OCI-LY7 (cell line): Measurements from ENCODE around the gene PGA5. TPM values are rescaled to one million over a fixed set of nuclear protein-coding genes. Genes with fewer than 3 reads are reported as not detected.

ENCODE experiments used
- BruUV-seq: library from RNA; stranded (reverse); fragments of 400-500 nt; replicated peaks from 2 replicates; lab custom pipeline; 2021; lab: Mats Ljungman, UMichigan
- CTCF ChIA-PET: fragments of 300-600 bp; sonication (Branson Sonifier 250); formaldehyde crosslinking; loops from one replicate; lab custom pipeline; 2022; ENCODE audit warnings: antibody characterized with exemption; ENCODE audit not compliant: unreplicated experiment; lab: Charles Lee
- POLR2A ChIA-PET: fragments of 300-600 bp; sonication (Branson Sonifier 250); formaldehyde crosslinking; loops from one replicate; lab custom pipeline; 2022; ENCODE audit warnings: antibody characterized with exemption; lab: Charles Lee
- DNase-seq: peaks from one replicate; pipeline ENCODE4 v3.0.0-alpha.2; 2015; ENCODE audit warnings: low spot score
- H2AFZ ChIP-seq: fragments of 200-600 bp; sonication (generic), shearing (Covaris generic); 2 replicates; pipeline ENCODE4 v1.6.1; 2014; ENCODE audit warnings: mild to moderate bottlenecking, antibody characterized with exemption, low read length, moderate library complexity
- H3K27ac ChIP-seq: fragments of 200-600 bp; sonication (generic); 2 replicates; pipeline ENCODE4 v1.5.1; 2014; ENCODE audit warnings: mixed run types, low read depth, mild to moderate bottlenecking, moderate library complexity, low read length, inconsistent platforms; ENCODE audit not compliant: poor library complexity, severe bottlenecking
- H3K36me3 ChIP-seq: fragments of 200-600 bp; sonication (generic); 2 replicates; pipeline ENCODE4 v1.6.1; 2014; ENCODE audit warnings: mild to moderate bottlenecking, antibody characterized with exemption, low read length, moderate library complexity, mixed read lengths; ENCODE audit not compliant: insufficient read depth
- H3K4me1 ChIP-seq: fragments of 200-600 bp; sonication (generic); 2 replicates; pipeline ENCODE4 v1.5.1; 2014; ENCODE audit warnings: mild to moderate bottlenecking, low read length; ENCODE audit not compliant: insufficient read depth, poor library complexity, severe bottlenecking
- H3K4me2 ChIP-seq: fragments of 200-600 bp; sonication (generic); 2 replicates; pipeline ENCODE4 v1.6.1; 2014; ENCODE audit warnings: mild to moderate bottlenecking, low read length
- H3K4me3 ChIP-seq: fragments of 200-600 bp; sonication (generic); 2 replicates; pipeline ENCODE4 v1.5.1; 2014; ENCODE audit warnings: mild to moderate bottlenecking, low read depth, low read length; ENCODE audit not compliant: poor library complexity, severe bottlenecking
- H3K79me2 ChIP-seq: fragments of 200-600 bp; sonication (generic); 2 replicates; pipeline ENCODE4 v1.6.1; 2016; ENCODE audit warnings: low read depth, mild to moderate bottlenecking, low read length, moderate library complexity, mixed read lengths; ENCODE audit not compliant: insufficient read depth
- H3K9me2 ChIP-seq: fragments of 200-600 bp; sonication (generic); 2 replicates; pipeline ENCODE4 v1.6.1; 2016; ENCODE audit warnings: mild to moderate bottlenecking, low read length, mixed read lengths; ENCODE audit not compliant: insufficient read depth
- H3K9me3 ChIP-seq: fragments of 200-600 bp; sonication (generic); 2 replicates; pipeline ENCODE4 v1.6.1; 2014; ENCODE audit warnings: mild to moderate bottlenecking, mixed run types, low read length, mixed read lengths
- H4K20me1 ChIP-seq: fragments of 200-600 bp; sonication (generic); 2 replicates; pipeline ENCODE4 v1.6.1; 2014; ENCODE audit warnings: mild to moderate bottlenecking, antibody characterized with exemption, low read length, moderate library complexity, mixed read lengths; ENCODE audit not compliant: insufficient read depth
- EZH2phosphoT487 ChIP-seq: fragments of 200-600 bp; sonication (generic); IDR thresholded peaks from 2 replicates; pipeline ENCODE4 v1.6.1; 2018; ENCODE audit warnings: low read depth, borderline replicate concordance, mild to moderate bottlenecking, mixed run types, antibody characterized with exemption, low read length, moderate library complexity, mixed read lengths
- intact Hi-C: fragments of 100-400 bp; cut with micrococcal nuclease; formaldehyde crosslinking; loops from one replicate; pipeline ENCODE4 v1.10.0; 2022; ENCODE audit not compliant: unreplicated experiment
- total RNA-seq, 2 experiments: library from RNA; depleted of rRNA in 1 of 2; stranded (reverse); fragments of >200 nt in 1 of 2; shearing (Covaris generic) in 1 of 2; gene quantifications; 2 replicates each; pipeline ENCODE4 v1.2.3, GENCODE V29; 2014 to 2022
- TF ChIP-seq, protein P1 (sequence below): fragments of 200-600 bp; sonication (generic); conservative IDR thresholded peaks from 2 replicates; pipeline ENCODE4 v1.5.1; 2014; ENCODE audit warnings: mild to moderate bottlenecking, antibody characterized with exemption, low read length, moderate library complexity, mixed read lengths

The PGA5 gene
- total RNA-seq, 2 experiments from 2014 or later: not detected

DNA sequence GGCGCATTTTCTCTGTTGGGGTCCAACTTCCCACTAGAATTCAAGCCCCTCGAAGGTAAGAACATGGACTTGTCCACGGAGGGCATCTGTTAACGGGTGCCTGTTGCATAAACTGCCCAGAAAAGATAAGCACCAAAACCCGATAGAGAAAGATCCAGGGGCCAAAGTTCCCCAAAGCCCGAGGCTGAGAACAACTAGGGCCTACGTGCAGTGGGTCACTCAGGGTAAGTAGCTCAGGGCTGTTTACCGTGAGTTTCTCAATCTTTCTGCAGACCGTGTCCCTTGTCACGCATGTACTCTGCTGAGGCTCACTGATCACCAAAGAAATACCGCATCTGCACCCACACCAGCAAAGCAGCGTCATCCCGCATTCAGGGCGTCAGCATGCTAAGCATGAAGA, 24.4 kb downstream of the PGA5 start:
- intact Hi-C loops: no loop called here
- no peaks in the 10 kb centered on the region for H3K9me3 ChIP-seq
- no peak for TF ChIP-seq EZH2phosphoT487
- TF ChIP-seq, protein P1, sequence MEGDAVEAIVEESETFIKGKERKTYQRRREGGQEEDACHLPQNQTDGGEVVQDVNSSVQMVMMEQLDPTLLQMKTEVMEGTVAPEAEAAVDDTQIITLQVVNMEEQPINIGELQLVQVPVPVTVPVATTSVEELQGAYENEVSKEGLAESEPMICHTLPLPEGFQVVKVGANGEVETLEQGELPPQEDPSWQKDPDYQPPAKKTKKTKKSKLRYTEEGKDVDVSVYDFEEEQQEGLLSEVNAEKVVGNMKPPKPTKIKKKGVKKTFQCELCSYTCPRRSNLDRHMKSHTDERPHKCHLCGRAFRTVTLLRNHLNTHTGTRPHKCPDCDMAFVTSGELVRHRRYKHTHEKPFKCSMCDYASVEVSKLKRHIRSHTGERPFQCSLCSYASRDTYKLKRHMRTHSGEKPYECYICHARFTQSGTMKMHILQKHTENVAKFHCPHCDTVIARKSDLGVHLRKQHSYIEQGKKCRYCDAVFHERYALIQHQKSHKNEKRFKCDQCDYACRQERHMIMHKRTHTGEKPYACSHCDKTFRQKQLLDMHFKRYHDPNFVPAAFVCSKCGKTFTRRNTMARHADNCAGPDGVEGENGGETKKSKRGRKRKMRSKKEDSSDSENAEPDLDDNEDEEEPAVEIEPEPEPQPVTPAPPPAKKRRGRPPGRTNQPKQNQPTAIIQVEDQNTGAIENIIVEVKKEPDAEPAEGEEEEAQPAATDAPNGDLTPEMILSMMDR: no peak
- H3K9me2 ChIP-seq: no peaks in the 10 kb centered on the region
- no peak for DNase-seq
- no TSS peak for BruUV-seq
- CTCF ChIA-PET: no interaction called here
- POLR2A ChIA-PET: interaction anchor here (0.6 kb wide), 1 partner anchor 13 kb away, joined by 3 read pairs; no protein-coding TSS in a partner anchor
- no peaks in the 10 kb centered on the region for H3K36me3 ChIP-seq
- no peak overlapping the region for H3K4me2 ChIP-seq
- no peak overlapping the region for H2AFZ ChIP-seq
- no peaks in the 10 kb centered on the region for H3K4me1 ChIP-seq
- H3K4me3 ChIP-seq: no peak overlapping the region
- H4K20me1 ChIP-seq: no peaks in the 10 kb centered on the region
- no peak overlapping the region for H3K27ac ChIP-seq
- H3K79me2 ChIP-seq: no peaks in the 10 kb centered on the region

DNA sequence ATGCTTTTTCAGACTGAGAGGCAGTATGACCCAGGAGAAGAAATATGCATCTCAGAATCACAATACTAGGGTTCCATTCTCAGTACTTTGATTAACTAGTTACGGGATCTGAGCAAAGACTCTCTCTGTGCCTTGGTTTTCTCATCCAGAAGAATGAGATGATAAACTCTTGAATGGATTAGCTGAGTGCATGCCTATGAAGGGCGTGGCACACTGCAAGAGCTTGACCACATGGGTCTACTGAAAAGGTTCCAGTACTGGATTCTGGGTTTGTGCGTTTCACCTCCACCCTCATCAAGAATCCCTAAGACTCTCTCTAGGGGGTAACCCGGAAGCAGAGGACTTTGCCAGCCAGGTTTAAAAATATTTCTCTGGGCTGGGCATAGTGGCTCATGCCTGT, 25.6 kb downstream of the PGA5 start:
- DNase-seq: no peak
- no peaks in the 10 kb centered on the region for H3K9me2 ChIP-seq
- no peaks in the 10 kb centered on the region for H3K9me3 ChIP-seq
- TF ChIP-seq EZH2phosphoT487: no peak
- TF ChIP-seq, protein P1: no peak
- no peak overlapping the region for H3K27ac ChIP-seq
- intact Hi-C loops: no loop called here
- H3K4me1 ChIP-seq: no peaks in the 10 kb centered on the region
- no peak overlapping the region for H2AFZ ChIP-seq
- CTCF ChIA-PET: no interaction called here
- no peaks in the 10 kb centered on the region for H3K36me3 ChIP-seq
- H3K79me2 ChIP-seq: no peaks in the 10 kb centered on the region
- H3K4me2 ChIP-seq: no peak overlapping the region
- no peak overlapping the region for H3K4me3 ChIP-seq
- POLR2A ChIA-PET: no interaction called here
- no TSS peak for BruUV-seq
- H4K20me1 ChIP-seq: no peaks in the 10 kb centered on the region

DNA sequence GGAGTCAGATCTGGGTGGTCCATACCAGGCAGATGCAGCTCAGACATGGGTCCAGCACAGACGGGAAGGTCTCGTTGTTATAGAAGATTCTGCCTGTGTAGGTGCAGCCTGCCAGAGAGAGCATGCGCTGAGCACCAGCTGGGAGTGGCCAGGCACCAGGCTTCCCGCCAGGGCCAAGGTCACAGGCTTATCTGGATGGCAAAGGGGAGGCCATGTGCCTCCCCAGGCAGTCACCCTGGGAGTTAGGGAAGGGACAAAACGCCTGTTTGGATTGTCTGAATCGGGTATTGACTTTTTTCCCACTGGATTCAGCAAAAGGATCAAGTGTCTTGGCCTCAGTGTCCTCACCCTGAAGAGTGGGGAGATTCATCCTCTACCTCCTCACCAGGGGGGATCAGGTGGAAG, 26.5 kb downstream of the PGA5 start:
- no peaks in the 10 kb centered on the region for H3K36me3 ChIP-seq
- H4K20me1 ChIP-seq: no peaks in the 10 kb centered on the region
- no peak overlapping the region for H3K4me2 ChIP-seq
- no peak for DNase-seq
- ChIA-PET POLR2A (no interaction called here), CTCF (no interaction called here)
- no peaks in the 10 kb centered on the region for H3K4me1 ChIP-seq
- H2AFZ ChIP-seq: no peak overlapping the region
- no peak overlapping the region for H3K27ac ChIP-seq
- intact Hi-C loops: no loop called here
- no peaks in the 10 kb centered on the region for H3K9me3 ChIP-seq
- no peaks in the 10 kb centered on the region for H3K9me2 ChIP-seq
- H3K79me2 ChIP-seq: no peaks in the 10 kb centered on the region
- H3K4me3 ChIP-seq: no peak overlapping the region
- BruUV-seq: no TSS peak
- TF ChIP-seq, protein P1: no peak
- TF ChIP-seq EZH2phosphoT487: no peak
